ENCODE measurements around the gene REXO1.

REXO1 gene

DNA sequence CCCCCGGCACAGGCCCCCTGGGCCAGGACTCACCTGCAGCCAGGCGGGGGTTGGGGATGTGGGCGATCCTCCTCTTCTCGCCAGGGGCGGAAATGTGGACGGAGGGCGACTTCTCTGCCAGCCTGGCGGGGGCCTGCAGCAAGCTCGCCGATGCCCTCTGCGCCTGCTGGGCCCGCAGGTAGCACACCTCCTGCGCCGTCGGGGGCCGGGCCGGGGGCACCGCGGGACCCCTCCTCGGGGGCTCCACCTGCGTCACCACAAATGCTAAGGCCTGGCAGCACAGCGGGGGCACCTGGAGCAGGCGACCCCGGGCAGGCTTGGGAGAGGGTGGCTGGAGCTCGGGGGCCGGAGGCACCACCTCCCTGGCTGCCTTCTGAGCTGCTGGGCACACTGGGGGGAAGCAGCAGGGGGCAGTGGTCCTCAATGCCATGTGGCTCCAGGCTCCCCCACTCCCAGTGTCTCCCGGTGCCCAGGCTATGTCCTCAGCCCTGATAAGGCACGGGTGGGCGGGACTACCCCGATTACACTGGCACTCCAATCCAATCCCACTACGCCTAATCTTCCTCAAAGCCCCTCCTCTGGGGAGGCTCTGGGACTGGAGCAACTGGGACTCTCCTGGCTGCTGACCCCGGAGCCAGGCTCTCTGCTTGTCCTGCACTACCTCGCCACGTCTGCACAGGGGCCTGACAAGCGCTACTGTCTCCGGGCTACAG lies 24.6 kb downstream of the REXO1 start:
- POLR2A ChIA-PET: no interaction called here

DNA sequence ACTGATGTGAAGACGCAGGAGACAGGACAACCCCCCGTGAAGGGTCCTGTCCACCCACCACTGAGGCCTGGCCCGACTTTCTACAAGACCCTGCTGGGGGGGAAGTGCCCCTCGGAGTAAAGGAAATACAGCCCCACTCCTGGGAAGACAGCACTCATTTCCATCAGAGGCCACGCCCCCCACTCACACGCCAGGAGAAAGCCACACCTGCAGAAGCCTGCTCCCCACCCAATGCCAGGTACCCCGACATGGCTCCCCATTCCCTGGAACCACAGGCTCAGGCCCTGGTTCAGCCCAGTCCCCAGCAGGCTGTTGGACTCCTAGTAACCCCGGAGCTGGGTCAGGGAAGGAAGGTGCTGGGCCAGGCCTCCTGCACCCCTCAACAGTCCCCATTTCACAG lies 25.3 kb downstream of the REXO1 start:
- no peak for DNase-seq (ENCODE audit: extremely low spot score)
- ChIA-PET POLR2A (no interaction called here), CTCF (interaction anchor here (1.0 to 10.1 kb wide), 3 partner anchors 6 to 151 kb away, joined by 4 to 152 read pairs (median 51); no protein-coding TSS in a partner anchor)
- no peak for TF ChIP-seq CTCF (IDR thresholded peaks at IDR 0.05; ENCODE audit: control extremely low read depth, extremely low read depth, low read depth, missing control alignments)

More for the DNA sequence above, 24.6 kb downstream of the REXO1 start:
- no peak for DNase-seq (ENCODE audit: extremely low spot score)
- CTCF ChIA-PET: interaction anchor here (1.0 to 10.1 kb wide), 3 partner anchors 7 to 151 kb away, joined by 4 to 152 read pairs (median 51); no protein-coding TSS in a partner anchor
- TF ChIP-seq CTCF (IDR thresholded peaks at IDR 0.05; ENCODE audit: control extremely low read depth, extremely low read depth, low read depth, missing control alignments): no peak

GRCh38 chr19:1822210-1822609 lies 26.1 kb downstream of the REXO1 start:
- no peak for TF ChIP-seq CTCF (IDR thresholded peaks at IDR 0.05; ENCODE audit: control extremely low read depth, extremely low read depth, low read depth, missing control alignments)
- CTCF ChIA-PET: interaction anchor here (0.6 to 10.1 kb wide), 3 partner anchors 6 to 276 kb away, joined by 3 to 152 read pairs (median 51); no protein-coding TSS in a partner anchor
- DNase-seq (ENCODE audit: extremely low spot score): no peak
- POLR2A ChIA-PET: no interaction called here

- POLR2A ChIA-PET: no interaction called here
- CTCF ChIA-PET: interaction anchor here (2.5 to 7.2 kb wide), 2 partner anchors 6 to 18 kb away, joined by 10 to 51 read pairs; no protein-coding TSS in a partner anchor
- no peak for TF ChIP-seq CTCF (IDR thresholded peaks at IDR 0.05; ENCODE audit: control extremely low read depth, extremely low read depth, low read depth, missing control alignments)
Measured at GRCh38 chr19:1819341-1820255, 28.7 kb downstream of the REXO1 start.

GRCh38 chr19:1818549-1819195 lies 29.6 kb downstream of the REXO1 start:
- CTCF ChIA-PET: interaction anchor here (2.5 to 7.2 kb wide), 2 partner anchors 7 to 19 kb away, joined by 10 to 51 read pairs; no protein-coding TSS in a partner anchor
- POLR2A ChIA-PET: no interaction called here
- DNase-seq (ENCODE audit: extremely low spot score): no peak
- TF ChIP-seq CTCF (IDR thresholded peaks at IDR 0.05; ENCODE audit: control extremely low read depth, extremely low read depth, low read depth, missing control alignments): no peak

More at GRCh38 chr19:1819341-1820255, 28.7 kb downstream of the REXO1 start:
- no peak for DNase-seq (ENCODE audit: extremely low spot score)
